ENCODE measurements around the gene CASKIN1. TPM values are rescaled to one million over a fixed set of nuclear protein-coding genes. Genes with fewer than 3 reads are reported as not detected.

CASKIN1 gene
- total and polyA plus RNA-seq, 2 of the 8 experiments (the other 6 are each of a cell fraction or from before 2014, with no cell fraction given) = 1.2 to 6.4 TPM

GRCh38 chr16:2229091-2229490 lies 32.7 kb upstream of the CASKIN1 start:
- Histone ChIP-seq H3K9ac (replicated peaks in 1 of 4; ENCODE audit: extremely low read depth in 1 of 4, low read depth in 3 of 4, low read length in 3 of 4) (no peak overlapping the region), H3K79me2 (ENCODE audit: control insufficient read depth in 1 of 2, insufficient read depth in 2 of 2, low read length in 2 of 2) (peaks cover 3 to 26% of the 10 kb centered on the region in 2 experiments; a peak in 2 of 4 replicates)
- WGBS, 2 experiments (ENCODE audit: extremely low coverage in 1 of 2, insufficient coverage in 1 of 2, insufficient read length in 1 of 2, insufficient replicate concordance in 2 of 2, low coverage in 1 of 2, low lambda C conversion rate in 2 of 2, missing lambda C conversion rate in 1 of 2) = 94% methylated on average over 10 of the region's 12 CpGs; no CpG with 5 or more reads in 1 of the 2 experiments

More at GRCh38 chr16:2229091-2229490, 32.7 kb upstream of the CASKIN1 start:
- no peak overlapping the region for H2BK12ac ChIP-seq (ENCODE audit: low read depth, low read length)
- H3K4me2 ChIP-seq (ENCODE audit: insufficient read depth in 1 of 2, low read depth in 2 of 2, low read length in 2 of 2) = no peak overlapping the region
- no peaks in the 10 kb centered on the region for H3K4me1 ChIP-seq (replicated peaks in 1 of 4; ENCODE audit: control insufficient read depth in 3 of 4, insufficient read depth in 4 of 4, low read length in 3 of 4)
- no peak for FAIRE-seq
- H3K56ac ChIP-seq (replicated peaks; ENCODE audit: insufficient read length, low read depth, low read length) = no peak overlapping the region
- H4K20me1 ChIP-seq (replicated peaks in 1 of 2; ENCODE audit: control insufficient read depth in 1 of 2, insufficient read depth in 2 of 2, low read length in 2 of 2) = peaks cover 9 to 15% of the 10 kb centered on the region in 2 experiments
- no peak overlapping the region for H2BK15ac ChIP-seq (ENCODE audit: low read length)
- no peak overlapping the region for H3K4ac ChIP-seq (replicated peaks; ENCODE audit: insufficient read length, low read depth, low read length)
- no peak overlapping the region for H3K18ac ChIP-seq (ENCODE audit: extremely low read depth, low read length)
- TF ChIP-seq SAP30 (IDR thresholded peaks at IDR 0.05; ENCODE audit: insufficient read depth, insufficient replicate concordance, low read length) = no peak
- TF ChIP-seq TCF12 (IDR thresholded peaks at IDR 0.05; ENCODE audit: low read depth, low read length) = no peak
- TF ChIP-seq TAF7 (optimal IDR thresholded peaks at IDR 0.05; ENCODE audit: borderline replicate concordance, low read depth, low read length) = no peak
- no peak overlapping the region for H4K5ac ChIP-seq (ENCODE audit: insufficient read length, low read depth, low read length)
- no peak for DNase-seq (ENCODE audit: low read depth in 1 of 2, low spot score in 2 of 2)
- H4K91ac ChIP-seq (replicated peaks; ENCODE audit: insufficient read length, low read length) = no peak overlapping the region
- H3K23me2 ChIP-seq (ENCODE audit: low read depth, low read length) = no peaks in the 10 kb centered on the region
- no peak overlapping the region for H2BK120ac ChIP-seq (replicated peaks; ENCODE audit: low read depth, low read length)
- no peak overlapping the region for H4K8ac ChIP-seq (ENCODE audit: extremely low read depth, insufficient read depth, low read length)
- no peak overlapping the region for H2BK20ac ChIP-seq (ENCODE audit: low read length)
- H2AK5ac ChIP-seq (ENCODE audit: low read depth, low read length) = no peak overlapping the region
- no peak overlapping the region for H3K14ac ChIP-seq (ENCODE audit: insufficient read length)
- CTCF ChIA-PET (ENCODE audit: partially characterized antibody) = no interaction called here
- POLR2A ChIA-PET (ENCODE audit: partially characterized antibody) = interaction anchor here (1.2 to 6.7 kb wide), 5 partner anchors 10 to 79 kb away, joined by 3 to 37 read pairs (median 3); partner anchors contain the start of genes BRICD5, ECI1 and TRAF7
- H3K27me3 ChIP-seq (replicated peaks in 1 of 4; ENCODE audit: control insufficient read depth in 3 of 4, extremely low read depth in 1 of 4, insufficient read depth in 3 of 4, low read length in 3 of 4) = no peaks in the 10 kb centered on the region
- H3K27ac ChIP-seq (ENCODE audit: low read depth, low read length) = no peak overlapping the region
- no peak overlapping the region for H2BK5ac ChIP-seq (ENCODE audit: low read depth, low read length)
- H2AFZ ChIP-seq (ENCODE audit: low read length) = no peak overlapping the region
- H3K23ac ChIP-seq (ENCODE audit: insufficient read length) = no peak overlapping the region
- H3K9me3 ChIP-seq (ENCODE audit: insufficient read depth in 2 of 2, low read depth in 1 of 2, low read length in 1 of 2) = no peaks in the 10 kb centered on the region
- H3K36me3 ChIP-seq (ENCODE audit: control insufficient read depth in 2 of 4, insufficient read depth in 4 of 4, low read length in 3 of 4) = peaks cover 0 to 40% (median 4%) of the 10 kb centered on the region in 4 experiments; a peak in 5 of 8 replicates
- peaks cover 3% of the 10 kb centered on the region; the same call in 1 of the 2 replicates for H3K79me1 ChIP-seq (ENCODE audit: low read depth, low read length)
- H3K4me3 ChIP-seq (ENCODE audit: extremely low read depth in 1 of 4, insufficient read depth in 2 of 4, low read depth in 3 of 4, low read length in 4 of 4) = no peak overlapping the region

Measured in H1 (cell line).